Natural killer cell treated with Interleukin-12 subunit alpha and Interleukin-12 subunit beta and Interleukin-15 and Interleukin-18, amount 100 ng/mL, for 72 hours (primary cell): ENCODE measurements around the gene ITGA6. TPM values are rescaled to one million over a fixed set of nuclear protein-coding genes. Genes with fewer than 3 reads are reported as not detected.
A peak's percentile ranks its signal among the peaks of the same experiment; 100 is the strongest.

Experiments
- ATAC-seq, 2 donors: fragments of 150-1000 bp; cut with Tn5 transposase in 1 of 2; sonication (Bioruptor Pico), chemical (Tn5 transposase) in 1 of 2; 2 replicates each; pipeline ENCODE4 v1.10.0; 2021
- DNase-seq: peaks from one replicate; pipeline ENCODE4 v3.0.0; 2022; ENCODE audit warnings: low spot score
- H3K27ac Mint-ChIP-seq, 2 donors: 1 replicate in 1 of 2; 2 replicates in 1 of 2; pipeline ENCODE4 v1.8.0; 2022; ENCODE audit warnings: mixed read lengths in 2 of 2, mild to moderate bottlenecking in 1 of 2, moderate library complexity in 1 of 2
- H3K27me3 Mint-ChIP-seq, 2 donors: 1 replicate in 1 of 2; 2 replicates in 1 of 2; pipeline ENCODE4 v1.8.0; 2022; ENCODE audit warnings: mixed read lengths in 2 of 2
- H3K36me3 Mint-ChIP-seq: one replicate; pipeline ENCODE4 v1.8.0; 2022; ENCODE audit warnings: mixed read lengths
- H3K4me1 Mint-ChIP-seq, 2 donors: 1 replicate in 1 of 2; 2 replicates in 1 of 2; pipeline ENCODE4 v1.8.0; 2022; ENCODE audit warnings: low read depth in 2 of 2, mixed read lengths in 2 of 2, mild to moderate bottlenecking in 1 of 2
- H3K4me3 Mint-ChIP-seq: one replicate; pipeline ENCODE4 v1.8.0; 2022; ENCODE audit warnings: mixed read lengths
- H3K9me3 Mint-ChIP-seq: 2 replicates; pipeline ENCODE4 v1.8.0; 2022; ENCODE audit warnings: mixed read lengths
- total RNA-seq, 2 donors: library from RNA; stranded (reverse); gene quantifications; one replicate each; pipeline ENCODE4 v1.2.3, GENCODE V29; 2022

ITGA6 gene
- total RNA-seq, 2 donors from 2014 or later = 15.6 to 36.9 TPM

DNA sequence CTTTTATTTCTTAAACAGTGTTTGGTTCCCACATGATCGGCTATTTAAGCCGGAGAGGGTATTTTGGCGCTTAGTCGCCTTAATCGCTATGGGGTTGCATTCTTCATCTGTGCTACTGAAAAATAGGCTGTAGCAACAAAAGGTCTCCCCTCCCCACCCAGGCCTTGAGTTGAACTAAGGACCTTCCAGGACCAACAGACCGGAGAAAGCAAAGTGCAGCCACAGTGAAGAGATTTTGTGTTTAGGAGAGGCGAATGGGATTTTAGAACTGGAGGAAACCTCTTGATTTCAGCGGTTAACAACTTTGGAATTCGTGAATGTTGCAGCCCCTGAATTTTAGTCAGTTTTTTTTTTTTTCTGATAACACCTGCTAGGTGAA lies 1.4 kb downstream of the ITGA6 start:
- DNase-seq = no peak
- Mint-ChIP-seq H3K36me3 (no peaks in the 10 kb centered on the region), H3K27ac (no peak overlapping the region), H3K27me3 (peaks cover 0 to 3% of the 10 kb centered on the region in 2 donors), H3K4me3 (peak overlapping the region; percentile 77), H3K9me3 (no peaks in the 10 kb centered on the region), H3K4me1 (peaks cover 27 to 32% of the 10 kb centered on the region in 2 donors)
- no peak for ATAC-seq

DNA sequence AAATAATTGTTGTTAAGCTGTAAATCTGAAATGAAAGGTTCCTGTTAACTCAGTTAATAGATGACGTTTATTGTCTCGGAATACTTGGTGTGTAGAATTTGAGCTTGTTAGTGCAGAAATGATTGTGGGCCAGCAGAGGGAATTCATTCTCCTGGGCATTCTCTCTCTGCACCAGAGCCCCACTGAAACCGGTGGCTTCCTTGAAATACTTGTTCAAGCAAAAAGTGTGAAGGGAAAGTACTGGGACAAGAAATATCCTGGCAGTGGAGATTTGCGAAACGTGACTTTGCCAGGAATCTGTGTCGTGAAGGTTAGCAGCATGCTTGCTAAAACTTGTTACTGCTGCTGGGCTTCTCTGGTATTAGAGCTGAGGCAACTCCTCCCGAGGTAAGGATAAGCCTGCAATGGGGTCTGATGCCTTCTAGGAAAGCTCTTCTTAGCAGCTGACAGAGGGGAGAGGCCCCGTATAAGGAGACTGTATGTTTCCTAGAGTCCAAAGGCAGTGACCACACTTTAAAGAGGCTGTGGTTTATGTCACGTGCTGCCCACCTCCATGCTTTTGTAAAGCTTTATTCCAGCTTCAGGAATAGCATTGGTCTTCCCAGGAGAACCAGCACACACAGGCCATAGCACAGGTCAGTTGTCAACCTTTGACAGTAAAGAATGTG lies 2.0 kb downstream of the ITGA6 start:
- ATAC-seq (no peak), DNase-seq (no peak)
- peaks cover 0 to under 1% of the 10 kb centered on the region in 2 donors for H3K27me3 Mint-ChIP-seq
- H3K4me1 Mint-ChIP-seq = peaks cover 28 to 38% of the 10 kb centered on the region in 2 donors
- H3K36me3 Mint-ChIP-seq = no peaks in the 10 kb centered on the region
- H3K27ac Mint-ChIP-seq = no peak overlapping the region
- H3K9me3 Mint-ChIP-seq = no peaks in the 10 kb centered on the region
- H3K4me3 Mint-ChIP-seq = peak overlapping the region; percentile 77

DNA sequence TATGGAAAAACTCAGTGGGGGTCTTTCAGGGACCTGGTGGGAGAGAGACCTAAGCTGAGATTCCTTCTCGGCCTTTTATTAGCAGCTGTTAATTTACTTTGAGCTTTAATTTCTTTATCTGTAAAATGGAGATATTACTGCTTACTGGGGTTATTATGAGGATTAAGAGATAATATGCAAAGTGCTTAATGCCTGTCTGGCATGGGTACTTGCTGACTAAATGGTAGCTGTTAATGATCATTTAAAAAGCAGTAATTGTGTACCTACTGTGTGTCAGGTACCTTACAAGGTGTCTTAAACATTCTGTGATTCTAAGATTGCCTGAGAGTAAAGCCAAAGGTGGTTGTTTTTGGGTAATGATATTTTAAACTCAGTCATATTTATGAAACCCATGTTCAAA lies 2.6 kb downstream of the ITGA6 start:
- H3K4me3 Mint-ChIP-seq = no peak overlapping the region
- ATAC-seq (no peak), DNase-seq (no peak)
- no peaks in the 10 kb centered on the region for H3K9me3 Mint-ChIP-seq
- no peaks in the 10 kb centered on the region for H3K27me3 Mint-ChIP-seq
- no peaks in the 10 kb centered on the region for H3K36me3 Mint-ChIP-seq
- no peak overlapping the region for H3K27ac Mint-ChIP-seq
- H3K4me1 Mint-ChIP-seq = peaks cover 34 to 44% of the 10 kb centered on the region in 2 donors

DNA sequence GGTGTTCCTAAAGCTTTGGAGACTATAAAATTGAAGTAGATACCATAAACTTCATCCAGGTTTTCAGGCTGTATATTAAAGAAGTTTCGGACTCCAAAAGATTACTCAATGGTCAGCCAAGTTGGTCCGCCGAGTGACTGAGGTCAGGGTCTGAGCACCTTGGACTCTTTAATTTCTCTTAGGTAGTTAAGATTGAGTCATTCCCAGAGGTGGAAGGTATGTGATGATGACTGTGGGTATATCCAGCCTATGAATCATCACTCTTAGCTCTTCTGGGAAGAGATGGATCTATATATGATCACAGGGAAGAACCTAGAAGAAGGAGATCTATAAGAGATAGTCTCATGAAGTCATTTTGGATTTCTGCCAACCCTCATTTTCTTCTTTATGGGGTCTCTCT lies 3.3 kb downstream of the ITGA6 start:
- no peak for ATAC-seq
- H3K27ac Mint-ChIP-seq = no peak overlapping the region
- no peaks in the 10 kb centered on the region for H3K36me3 Mint-ChIP-seq
- peaks cover 37 to 49% of the 10 kb centered on the region in 2 donors for H3K4me1 Mint-ChIP-seq
- H3K27me3 Mint-ChIP-seq = no peaks in the 10 kb centered on the region
- no peak for DNase-seq
- no peak overlapping the region for H3K4me3 Mint-ChIP-seq
- no peaks in the 10 kb centered on the region for H3K9me3 Mint-ChIP-seq

DNA sequence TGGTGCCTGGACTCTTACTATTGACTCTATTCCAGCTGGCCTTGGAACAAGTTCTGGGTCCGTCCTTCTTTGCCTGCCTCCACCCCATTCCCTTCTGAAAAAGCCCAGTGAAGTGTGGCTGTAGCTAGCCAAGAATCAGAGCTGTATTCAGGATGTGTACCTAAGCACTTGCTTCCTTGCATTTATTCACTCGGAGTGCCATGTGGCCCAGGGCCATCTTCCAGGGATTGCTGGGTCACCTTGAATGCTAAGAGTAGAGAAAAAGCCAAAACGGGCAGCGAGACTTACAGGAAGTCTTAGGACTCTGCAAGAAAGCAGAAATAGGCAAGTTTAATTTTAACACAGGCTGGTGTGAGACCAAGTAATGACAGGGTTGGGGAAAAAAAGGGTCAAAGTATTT lies 4.1 kb downstream of the ITGA6 start:
- ATAC-seq (no peak), DNase-seq (no peak)
- Mint-ChIP-seq H3K4me3 (no peak overlapping the region), H3K27me3 (no peaks in the 10 kb centered on the region), H3K27ac (peak overlapping the region in 1 of 2 donors; percentile 75), H3K36me3 (no peaks in the 10 kb centered on the region), H3K9me3 (no peaks in the 10 kb centered on the region), H3K4me1 (peaks cover 37 to 54% of the 10 kb centered on the region in 2 donors)

DNA sequence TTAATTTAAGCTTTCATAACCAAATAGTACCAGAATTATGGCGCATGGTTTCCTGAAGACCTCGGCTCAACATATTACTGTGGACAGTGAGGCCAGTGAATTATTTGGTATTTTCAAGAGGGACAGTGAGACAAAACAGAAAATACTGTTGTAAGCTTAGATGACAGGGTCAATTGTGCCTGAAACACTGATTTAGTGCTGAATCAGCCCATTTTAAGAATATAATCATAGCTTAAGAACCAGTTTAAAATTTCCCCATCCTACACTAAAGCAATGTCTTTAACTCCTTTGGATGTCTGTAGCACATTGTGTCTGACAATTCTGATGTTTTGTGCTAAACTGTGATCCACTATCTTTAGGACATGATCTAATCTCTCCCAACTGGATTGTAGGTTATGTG lies 4.6 kb downstream of the ITGA6 start:
- Mint-ChIP-seq H3K4me3 (no peak overlapping the region), H3K27ac (peak overlapping the region in 1 of 2 donors; percentile 75), H3K4me1 (peaks cover 35 to 51% of the 10 kb centered on the region in 2 donors), H3K27me3 (no peaks in the 10 kb centered on the region), H3K36me3 (no peaks in the 10 kb centered on the region), H3K9me3 (no peaks in the 10 kb centered on the region)
- DNase-seq = no peak
- no peak for ATAC-seq

DNA sequence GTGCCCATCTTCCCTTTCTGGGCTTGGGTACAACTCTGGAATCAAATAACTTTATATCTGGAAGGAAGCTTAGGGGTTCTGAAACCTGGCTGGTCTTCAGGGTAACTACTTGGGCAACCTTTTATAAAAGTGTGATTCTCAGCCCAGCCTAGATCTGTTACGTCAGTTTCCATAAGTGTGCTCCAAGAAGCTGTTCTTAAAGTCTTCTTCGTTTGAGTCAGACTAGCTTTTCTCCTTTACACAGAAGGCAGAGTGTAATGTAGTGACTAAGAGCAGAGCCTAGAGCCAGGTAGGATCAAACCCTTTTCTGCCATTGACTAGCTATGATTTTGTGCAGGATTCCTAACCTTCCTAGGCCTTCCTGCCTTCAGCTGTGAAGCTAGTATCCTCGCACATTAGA lies 5.8 kb downstream of the ITGA6 start:
- H3K36me3 Mint-ChIP-seq = no peaks in the 10 kb centered on the region
- H3K4me3 Mint-ChIP-seq = no peak overlapping the region
- peak in 1 of 2 donors; percentile 25 for ATAC-seq
- DNase-seq = no peak
- H3K27me3 Mint-ChIP-seq = no peaks in the 10 kb centered on the region
- no peaks in the 10 kb centered on the region for H3K9me3 Mint-ChIP-seq
- H3K27ac Mint-ChIP-seq = no peak overlapping the region
- H3K4me1 Mint-ChIP-seq = peaks cover 33 to 50% of the 10 kb centered on the region in 2 donors

DNA sequence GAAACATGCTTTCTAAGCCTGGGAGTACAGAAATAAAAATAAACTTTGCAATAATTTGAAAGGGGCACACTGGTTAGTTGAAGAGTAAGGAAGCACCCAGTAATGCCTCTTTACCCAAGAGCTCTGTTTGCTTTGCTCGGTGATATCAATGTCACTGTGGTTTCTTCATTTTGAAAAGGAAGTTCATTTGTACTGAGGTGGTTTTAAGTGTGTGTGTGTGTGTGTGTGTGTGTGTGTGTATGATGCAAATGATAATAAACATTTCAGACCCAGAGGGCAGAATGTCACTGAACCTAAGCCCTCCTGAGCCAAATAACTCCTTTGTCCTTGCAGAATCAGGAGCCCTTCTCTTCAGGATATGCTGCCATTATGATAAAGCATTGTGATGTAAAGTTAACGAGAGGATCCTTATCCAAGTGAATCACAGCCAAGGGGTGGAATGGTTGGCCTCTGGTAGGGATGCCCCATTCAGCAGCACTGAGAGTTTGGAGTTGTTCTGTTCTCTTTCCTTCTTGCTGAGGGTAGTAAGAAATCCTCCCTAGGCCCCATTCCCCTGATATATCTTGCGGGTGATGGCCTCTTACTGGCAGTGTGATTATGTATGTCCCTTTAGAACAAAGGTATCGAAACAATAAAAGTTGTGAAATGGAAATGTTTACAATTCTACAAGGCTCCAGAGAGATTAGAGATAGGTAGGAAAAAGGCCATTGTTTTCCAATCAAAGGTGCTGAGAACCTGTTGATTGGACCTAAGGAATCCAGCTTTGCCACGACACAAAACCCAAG lies 7.6 kb downstream of the ITGA6 start:
- ATAC-seq = peak in 1 of 2 donors; percentile 41
- Mint-ChIP-seq H3K27me3 (no peaks in the 10 kb centered on the region), H3K36me3 (no peaks in the 10 kb centered on the region), H3K27ac (peak overlapping the region in 1 of 2 donors; percentile 11), H3K4me3 (peak overlapping the region; percentile 36), H3K9me3 (no peaks in the 10 kb centered on the region), H3K4me1 (peaks cover 25 to 48% of the 10 kb centered on the region in 2 donors)
- DNase-seq = no peak

DNA sequence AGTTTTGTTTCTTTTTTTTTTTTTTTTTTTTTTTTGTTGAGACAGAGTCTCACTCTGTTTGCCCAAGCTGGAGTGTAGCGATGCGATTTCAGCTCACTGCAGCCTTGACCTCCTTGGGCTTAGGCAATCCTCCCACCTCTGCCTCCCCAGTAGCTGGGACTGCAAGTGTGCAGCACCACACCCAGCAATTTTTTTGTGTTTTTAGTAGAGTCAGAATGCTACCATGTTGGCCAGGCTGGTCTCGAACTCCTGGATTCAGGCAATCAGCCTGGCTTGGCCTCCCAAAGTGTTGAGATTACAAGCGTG lies 8.2 kb downstream of the ITGA6 start:
- DNase-seq (no peak), ATAC-seq (no peak)
- no peak overlapping the region for H3K27ac Mint-ChIP-seq
- no peaks in the 10 kb centered on the region for H3K27me3 Mint-ChIP-seq
- no peaks in the 10 kb centered on the region for H3K36me3 Mint-ChIP-seq
- H3K4me3 Mint-ChIP-seq = no peak overlapping the region
- no peaks in the 10 kb centered on the region for H3K9me3 Mint-ChIP-seq
- H3K4me1 Mint-ChIP-seq = peaks cover 25 to 48% of the 10 kb centered on the region in 2 donors

DNA sequence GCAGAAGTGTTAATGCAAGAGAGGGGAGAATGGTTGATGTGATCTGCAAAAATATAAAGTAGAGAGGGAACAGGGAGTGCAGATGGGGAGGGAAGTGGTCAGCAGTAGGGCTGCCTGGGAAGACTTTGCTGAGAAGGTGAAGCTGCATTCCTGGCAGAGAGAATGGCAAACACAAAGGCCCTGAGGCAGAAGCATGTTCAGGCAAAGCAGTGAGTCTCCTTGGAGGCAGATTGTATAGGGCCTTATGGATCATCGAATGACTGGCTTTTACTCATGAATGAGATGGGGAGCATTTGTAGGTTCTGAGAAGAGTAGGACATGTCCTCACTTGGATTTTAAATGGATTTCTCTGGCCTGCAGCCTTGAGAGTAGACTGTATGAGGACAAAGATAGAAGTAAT lies 9.5 kb downstream of the ITGA6 start:
- no peaks in the 10 kb centered on the region for H3K9me3 Mint-ChIP-seq
- no peak for DNase-seq
- H3K4me1 Mint-ChIP-seq = peaks cover 26 to 41% of the 10 kb centered on the region in 2 donors
- no peak for ATAC-seq
- no peak overlapping the region for H3K4me3 Mint-ChIP-seq
- no peaks in the 10 kb centered on the region for H3K27me3 Mint-ChIP-seq
- H3K36me3 Mint-ChIP-seq = no peaks in the 10 kb centered on the region
- H3K27ac Mint-ChIP-seq = no peak overlapping the region

DNA sequence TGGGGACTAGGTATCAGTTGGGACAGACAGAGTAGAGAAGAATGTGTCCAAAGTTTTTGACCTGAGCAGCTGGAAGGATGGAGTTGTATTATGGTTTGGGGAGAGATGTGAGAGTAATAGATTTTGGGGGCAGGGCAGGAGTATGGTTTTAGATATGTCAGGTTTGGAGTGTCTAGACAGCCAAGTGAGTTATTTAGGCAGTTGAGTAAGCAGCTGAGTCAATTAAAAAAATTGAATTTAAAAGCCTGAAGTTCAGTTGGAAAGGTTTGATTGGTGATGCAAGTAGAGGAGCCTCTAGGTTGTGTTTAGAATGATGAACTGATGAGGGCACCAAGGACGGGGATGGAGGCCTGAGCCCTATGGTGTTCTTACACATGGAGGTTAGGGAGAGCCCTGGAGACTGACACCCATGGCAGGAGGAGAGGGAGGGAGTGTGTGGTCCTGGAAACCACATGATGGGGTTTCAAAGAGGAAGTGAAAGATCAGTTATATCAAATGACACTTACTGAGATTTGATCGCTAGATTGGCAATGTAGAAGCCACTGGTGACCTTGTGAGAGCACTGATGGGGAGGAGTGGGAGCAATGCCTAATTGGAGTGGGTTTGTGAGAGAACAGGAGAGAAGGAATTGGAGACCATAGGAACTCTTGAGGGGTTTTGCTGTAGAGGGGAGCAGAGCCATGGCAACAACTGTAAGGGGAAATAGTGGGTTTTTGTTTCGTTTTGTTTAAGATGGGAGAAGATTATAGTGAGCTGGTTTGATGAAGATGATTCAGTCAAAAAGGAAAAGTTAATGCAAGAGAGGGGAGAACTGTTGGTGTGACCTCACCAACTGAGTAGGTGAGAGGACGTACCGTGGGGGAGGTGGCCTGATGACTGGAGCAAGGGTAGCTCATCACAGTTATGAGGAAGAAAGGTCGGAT lies 10.3 kb downstream of the ITGA6 start:
- Mint-ChIP-seq H3K36me3 (no peaks in the 10 kb centered on the region), H3K4me1 (peaks cover 31 to 46% of the 10 kb centered on the region in 2 donors), H3K27ac (no peak overlapping the region), H3K27me3 (no peaks in the 10 kb centered on the region), H3K4me3 (no peak overlapping the region), H3K9me3 (no peaks in the 10 kb centered on the region)
- DNase-seq = no peak
- peak; percentile 86 to 92 for ATAC-seq

DNA sequence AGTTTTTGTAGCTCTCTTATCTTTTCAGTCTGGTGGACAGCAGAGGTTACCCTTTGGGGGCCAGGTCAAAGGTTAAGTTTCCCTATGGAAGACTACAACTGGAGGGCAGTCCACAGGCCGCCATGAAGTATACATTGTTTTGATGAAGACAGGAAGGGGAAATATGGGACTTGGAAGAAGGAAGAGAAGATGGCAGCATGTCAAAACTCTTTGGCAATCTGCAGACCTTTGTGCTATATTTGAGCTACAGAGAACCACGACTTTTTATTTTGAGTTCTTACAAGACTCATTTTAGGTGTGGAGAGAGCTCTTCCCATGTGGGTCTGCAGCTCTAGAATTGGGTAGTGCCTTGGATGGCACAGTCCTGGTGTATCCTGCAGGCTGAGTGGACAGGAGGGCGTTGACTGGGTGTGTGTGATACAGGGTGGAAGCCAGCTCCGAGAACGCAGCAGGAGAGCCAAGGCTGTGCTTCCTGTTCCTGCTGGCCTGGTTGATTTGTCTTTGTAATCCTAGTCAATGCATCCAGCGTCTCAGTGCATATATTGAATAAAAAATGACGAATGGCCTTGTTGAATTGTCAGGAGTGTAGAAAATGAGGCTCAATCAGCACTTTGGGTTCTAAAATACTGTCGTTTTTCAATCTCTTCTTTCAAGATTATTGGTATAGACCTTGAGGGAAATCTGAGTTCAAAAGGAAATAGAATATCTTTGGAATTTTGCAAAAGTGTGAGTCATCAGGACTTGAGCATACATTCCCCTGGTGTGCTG lies 11.5 kb downstream of the ITGA6 start:
- Mint-ChIP-seq H3K27ac (no peak overlapping the region), H3K36me3 (no peaks in the 10 kb centered on the region), H3K27me3 (no peaks in the 10 kb centered on the region), H3K9me3 (no peaks in the 10 kb centered on the region), H3K4me3 (no peak overlapping the region), H3K4me1 (peaks cover 19 to 36% of the 10 kb centered on the region in 2 donors)
- DNase-seq (no peak), ATAC-seq (no peak)

DNA sequence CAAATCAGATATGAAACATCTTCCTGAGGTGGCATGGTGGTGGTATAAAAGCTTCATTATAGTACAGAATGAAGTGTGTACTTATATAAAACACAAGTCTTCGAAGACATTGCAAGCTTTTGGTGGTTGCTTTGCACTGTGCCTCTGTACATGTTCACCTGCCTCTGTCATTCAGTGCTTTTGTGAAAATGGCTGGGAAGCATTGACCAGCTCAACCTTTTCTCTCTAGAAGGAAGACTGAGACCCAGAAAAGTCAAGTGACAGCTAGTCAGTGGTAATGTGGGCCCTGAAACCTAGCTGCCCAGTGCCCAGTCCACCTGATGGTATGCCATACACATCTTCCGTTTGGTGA lies 12.1 kb downstream of the ITGA6 start:
- Mint-ChIP-seq H3K9me3 (no peaks in the 10 kb centered on the region), H3K4me3 (no peak overlapping the region), H3K4me1 (peaks cover 18 to 31% of the 10 kb centered on the region in 2 donors), H3K27me3 (no peaks in the 10 kb centered on the region), H3K27ac (no peak overlapping the region), H3K36me3 (no peaks in the 10 kb centered on the region)
- ATAC-seq (no peak), DNase-seq (no peak)
